ENCODE data around the gene GAS6. TPM values are rescaled to one million over a fixed set of nuclear protein-coding genes. Genes with fewer than 3 reads are reported as not detected.

The GAS6 gene
- polyA plus RNA-seq, 1 donor, result 48.4 TPM

- Histone ChIP-seq H3K9me3 (ENCODE audit: control insufficient read depth, low read depth, low read length) (no peaks in the 10 kb centered on the region), H3K4me1 (ENCODE audit: control insufficient read depth, insufficient read depth, low read length) (no peaks in the 10 kb centered on the region), H3K4me3 (ENCODE audit: low read length) (no peak overlapping the region), H3K36me3 (ENCODE audit: control insufficient read depth, insufficient read depth, low read length) (no peaks in the 10 kb centered on the region), H3K27me3 (ENCODE audit: control insufficient read depth, insufficient read depth, low read length) (peaks cover 10% of the 10 kb centered on the region), H3K27ac (ENCODE audit: low read length) (no peak overlapping the region)
- DNase-seq, result no peak
- WGBS (ENCODE audit: insufficient coverage, low lambda C conversion rate), result 100% methylated on average over 1 of the region's 2 CpGs
Observed at GRCh38 chr13:113781571-113781970, 82.3 kb downstream of the GAS6 start.

DNA sequence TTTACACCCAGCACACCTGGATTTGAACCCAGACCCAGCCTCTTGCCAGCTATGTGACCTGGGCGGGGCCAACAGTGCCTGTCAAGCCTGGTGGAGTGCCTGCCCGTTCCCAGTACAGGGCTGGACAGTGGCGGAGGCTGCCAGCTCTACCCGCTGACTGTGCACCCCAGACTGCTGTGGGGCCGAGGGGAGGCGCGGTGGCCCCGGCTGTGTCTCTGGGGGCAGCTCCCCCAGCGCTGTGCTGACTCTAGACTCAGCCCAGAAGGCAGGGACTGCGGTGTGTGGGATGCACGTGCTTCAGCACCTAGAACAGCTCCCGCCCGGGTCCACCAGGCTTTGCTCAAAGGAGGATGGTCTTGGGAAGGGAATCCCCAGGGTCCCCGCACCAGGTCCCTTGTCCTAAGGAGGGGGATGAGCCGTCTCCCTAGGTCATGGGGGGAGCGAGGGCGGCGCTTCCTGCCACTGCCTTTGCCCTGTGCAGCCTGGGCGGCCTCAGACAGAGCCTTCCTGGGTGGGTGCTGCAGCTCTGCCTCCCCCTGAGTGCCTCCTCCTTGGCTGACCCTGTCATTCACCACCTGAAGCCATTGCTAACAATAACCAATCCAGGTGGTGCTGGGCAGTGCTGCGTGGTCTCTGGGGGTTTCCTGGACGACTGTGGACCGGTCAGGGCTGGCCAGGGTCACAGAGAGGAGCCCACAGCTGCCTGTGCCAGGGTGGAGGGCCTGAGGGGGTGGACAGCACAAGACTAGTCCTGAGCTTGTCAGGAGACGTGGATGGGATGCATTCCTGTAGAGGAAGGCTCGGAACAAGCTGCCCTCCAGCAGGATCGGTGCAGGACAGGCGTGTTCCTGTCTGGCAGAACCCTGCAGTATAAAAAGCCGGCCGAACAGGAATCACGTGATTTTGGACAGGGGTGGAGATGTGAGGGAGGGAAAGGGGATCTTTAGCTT is 86.3 kb downstream of the GAS6 start:
- Histone ChIP-seq H3K4me3 (ENCODE audit: low read length) (no peak overlapping the region), H3K27me3 (ENCODE audit: control insufficient read depth, insufficient read depth, low read length) (peaks cover 10% of the 10 kb centered on the region), H3K4me1 (ENCODE audit: control insufficient read depth, insufficient read depth, low read length) (no peaks in the 10 kb centered on the region), H3K9me3 (ENCODE audit: control insufficient read depth, low read depth, low read length) (peaks cover 8% of the 10 kb centered on the region), H3K27ac (ENCODE audit: low read length) (no peak overlapping the region), H3K36me3 (ENCODE audit: control insufficient read depth, insufficient read depth, low read length) (no peaks in the 10 kb centered on the region)
- WGBS (ENCODE audit: insufficient coverage, low lambda C conversion rate), result no CpG with 5 or more reads among the region's 29 CpGs
- no peak for DNase-seq

DNA sequence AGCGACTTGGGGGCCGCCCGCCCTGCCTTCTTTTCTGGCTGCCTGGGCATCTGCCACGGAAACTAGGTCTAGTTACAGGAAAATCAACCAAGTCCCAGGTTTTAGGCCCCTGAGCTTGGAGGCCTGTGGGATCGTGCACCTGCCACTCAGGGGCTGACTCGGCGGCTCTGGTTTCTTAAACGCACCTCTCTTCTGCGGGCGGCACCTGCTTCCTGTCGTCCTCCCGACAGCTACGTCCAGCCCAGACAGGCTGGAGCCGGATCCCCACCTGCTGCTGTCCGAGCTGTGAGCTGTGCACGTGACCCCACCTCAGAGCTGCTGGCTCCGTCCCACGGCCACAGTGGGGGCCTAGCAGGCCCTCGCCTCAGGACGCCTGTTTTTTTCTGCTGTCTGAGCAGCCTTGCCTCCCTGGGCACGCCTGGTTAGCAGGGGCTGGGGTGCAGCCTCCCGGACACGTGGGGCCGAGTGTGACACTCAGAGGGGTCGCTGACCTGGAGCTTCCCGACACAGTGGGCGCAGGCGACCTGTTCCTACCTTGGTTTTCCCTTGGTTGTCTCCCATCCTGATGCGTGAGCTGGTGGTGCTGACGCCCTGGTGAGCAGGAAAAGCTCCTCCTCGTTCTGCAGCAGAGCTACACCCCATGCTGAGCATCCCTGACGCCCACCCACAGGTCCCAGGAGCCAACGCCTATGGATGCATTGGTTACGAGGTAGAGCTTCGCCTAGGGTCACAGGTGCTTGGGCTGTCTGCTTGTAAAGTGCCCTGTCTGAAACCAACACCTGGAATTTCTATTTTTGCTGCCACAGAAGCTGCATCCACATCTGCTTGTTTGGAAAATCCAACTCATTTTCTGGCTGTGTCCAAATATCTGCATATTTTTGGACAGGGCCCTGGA is 87.4 kb downstream of the GAS6 start:
- H3K4me3 ChIP-seq (ENCODE audit: low read length), result no peak overlapping the region
- peaks cover 10% of the 10 kb centered on the region for H3K27me3 ChIP-seq (ENCODE audit: control insufficient read depth, insufficient read depth, low read length)
- WGBS (ENCODE audit: insufficient coverage, low lambda C conversion rate), result no CpG with 5 or more reads among the region's 35 CpGs
- peaks cover 8% of the 10 kb centered on the region for H3K9me3 ChIP-seq (ENCODE audit: control insufficient read depth, low read depth, low read length)
- H3K36me3 ChIP-seq (ENCODE audit: control insufficient read depth, insufficient read depth, low read length), result no peaks in the 10 kb centered on the region
- H3K4me1 ChIP-seq (ENCODE audit: control insufficient read depth, insufficient read depth, low read length), result no peaks in the 10 kb centered on the region
- no peak for DNase-seq
- no peak overlapping the region for H3K27ac ChIP-seq (ENCODE audit: low read length)

GRCh38 chr13:113775451-113776145 is 88.3 kb downstream of the GAS6 start:
- Histone ChIP-seq H3K27ac (ENCODE audit: low read length) (no peak overlapping the region), H3K36me3 (ENCODE audit: control insufficient read depth, insufficient read depth, low read length) (no peaks in the 10 kb centered on the region), H3K4me3 (ENCODE audit: low read length) (no peak overlapping the region), H3K4me1 (ENCODE audit: control insufficient read depth, insufficient read depth, low read length) (no peaks in the 10 kb centered on the region), H3K9me3 (ENCODE audit: control insufficient read depth, low read depth, low read length) (peaks cover 8% of the 10 kb centered on the region), H3K27me3 (ENCODE audit: control insufficient read depth, insufficient read depth, low read length) (peaks cover 10% of the 10 kb centered on the region)
- no peak for DNase-seq
- no CpG with 5 or more reads among the region's 28 CpGs for WGBS (ENCODE audit: insufficient coverage, low lambda C conversion rate)

DNA sequence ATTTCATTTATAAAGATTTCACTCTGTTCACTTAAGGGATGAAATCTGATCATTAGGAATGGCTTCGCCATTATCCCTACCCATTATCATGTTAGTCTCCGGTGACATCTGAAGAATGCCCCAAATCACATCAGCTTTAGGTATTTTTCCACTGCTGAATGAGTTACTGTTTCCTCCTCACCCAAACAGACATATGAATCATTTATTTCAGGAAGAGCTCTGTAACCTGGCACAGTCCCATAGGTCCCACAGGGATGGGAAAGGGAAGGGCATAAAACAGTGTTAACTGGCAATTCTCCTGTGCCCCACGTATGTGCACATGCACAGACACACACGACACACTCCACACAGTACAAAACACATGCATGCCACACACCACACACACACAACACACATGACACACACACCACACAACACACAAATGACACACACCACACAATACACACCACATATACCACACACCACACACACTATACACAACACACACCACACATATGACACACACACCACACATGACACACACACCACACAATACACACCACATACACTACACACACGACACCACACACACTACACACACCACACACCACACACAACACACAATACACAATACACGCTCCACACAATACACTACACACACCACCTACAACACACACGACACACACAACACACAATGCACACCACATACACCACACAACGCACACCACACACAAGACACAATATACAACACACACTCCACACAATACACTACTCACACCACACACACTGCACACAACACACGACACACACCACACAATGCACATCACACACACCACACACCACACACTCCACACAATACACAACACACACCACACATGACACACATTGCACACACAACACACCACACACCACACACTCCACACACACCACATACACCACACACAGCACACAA is 89.4 kb downstream of the GAS6 start:
- WGBS (ENCODE audit: insufficient coverage, low lambda C conversion rate), result 92% methylated on average over 2 of the region's 9 CpGs
- no peak for DNase-seq

DNA sequence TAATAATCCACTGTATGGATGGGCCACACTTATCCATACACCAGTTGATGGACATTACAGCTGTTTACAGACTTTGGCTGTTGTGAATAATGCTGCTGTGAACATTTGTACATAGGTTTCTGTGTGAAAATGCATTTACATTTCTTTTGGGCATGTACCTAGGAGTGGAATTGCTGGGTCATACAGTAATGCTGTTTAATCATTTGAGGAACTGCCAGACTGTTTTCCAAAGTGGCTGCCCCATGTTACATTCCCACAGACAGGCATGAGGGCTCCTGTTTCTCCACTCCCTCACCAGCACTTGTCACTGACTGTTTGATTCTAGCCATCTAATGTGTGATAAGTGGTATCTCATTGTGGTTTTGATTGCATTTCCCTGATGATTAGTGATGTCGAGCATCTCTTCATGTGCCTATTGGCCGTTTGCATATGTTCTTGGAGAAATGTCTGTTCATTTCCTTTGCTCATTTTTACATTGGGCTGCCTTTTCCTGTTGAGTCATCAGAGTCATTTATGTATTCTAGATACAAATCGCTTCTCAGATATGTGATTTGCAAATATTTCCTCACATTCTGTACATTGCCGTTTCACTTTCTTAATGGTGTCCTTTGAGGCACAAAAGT is 92.1 kb downstream of the GAS6 start:
- no peak overlapping the region for H3K27ac ChIP-seq (ENCODE audit: low read length)
- no peaks in the 10 kb centered on the region for H3K36me3 ChIP-seq (ENCODE audit: control insufficient read depth, insufficient read depth, low read length)
- no peaks in the 10 kb centered on the region for H3K4me1 ChIP-seq (ENCODE audit: control insufficient read depth, insufficient read depth, low read length)
- WGBS (ENCODE audit: insufficient coverage, low lambda C conversion rate), result 93% methylated on average over 3 of the region's 4 CpGs
- no peak for DNase-seq
- H3K9me3 ChIP-seq (ENCODE audit: control insufficient read depth, low read depth, low read length), result peaks cover 10% of the 10 kb centered on the region
- H3K27me3 ChIP-seq (ENCODE audit: control insufficient read depth, insufficient read depth, low read length), result no peaks in the 10 kb centered on the region
- no peak overlapping the region for H3K4me3 ChIP-seq (ENCODE audit: low read length)

More for the DNA sequence above, 89.4 kb downstream of the GAS6 start:
- Histone ChIP-seq H3K27me3 (ENCODE audit: control insufficient read depth, insufficient read depth, low read length) (peaks cover 9% of the 10 kb centered on the region), H3K4me1 (ENCODE audit: control insufficient read depth, insufficient read depth, low read length) (no peaks in the 10 kb centered on the region), H3K27ac (ENCODE audit: low read length) (no peak overlapping the region), H3K36me3 (ENCODE audit: control insufficient read depth, insufficient read depth, low read length) (no peaks in the 10 kb centered on the region), H3K4me3 (ENCODE audit: low read length) (no peak overlapping the region), H3K9me3 (ENCODE audit: control insufficient read depth, low read depth, low read length) (peaks cover 8% of the 10 kb centered on the region)

GRCh38 chr13:113770937-113771336 is 92.9 kb downstream of the GAS6 start:
- no peaks in the 10 kb centered on the region for H3K27me3 ChIP-seq (ENCODE audit: control insufficient read depth, insufficient read depth, low read length)
- H3K4me3 ChIP-seq (ENCODE audit: low read length), result no peak overlapping the region
- no peaks in the 10 kb centered on the region for H3K4me1 ChIP-seq (ENCODE audit: control insufficient read depth, insufficient read depth, low read length)
- peaks cover 10% of the 10 kb centered on the region for H3K9me3 ChIP-seq (ENCODE audit: control insufficient read depth, low read depth, low read length)
- H3K36me3 ChIP-seq (ENCODE audit: control insufficient read depth, insufficient read depth, low read length), result no peaks in the 10 kb centered on the region
- no peak for DNase-seq
- H3K27ac ChIP-seq (ENCODE audit: low read length), result no peak overlapping the region
- WGBS (ENCODE audit: insufficient coverage, low lambda C conversion rate), result no CpG with 5 or more reads among the region's 5 CpGs

Measured in large intestine (tissue), 3 donors.